ENCODE data around the gene NUDT8.

Gene NUDT8

GRCh38 chr11:67657300-67657699 is 27.6 kb upstream of the NUDT8 start:
- Histone ChIP-seq H3K27ac (ENCODE audit: low read depth, low read length) (no peak overlapping the region), H3K4me3 (ENCODE audit: low read length) (no peak overlapping the region), H3K9ac (ENCODE audit: low read depth, low read length) (no peak overlapping the region), H3K27me3 (ENCODE audit: insufficient read depth, low read length) (no peaks in the 10 kb centered on the region), H3K36me3 (ENCODE audit: insufficient read depth, low read length) (no peaks in the 10 kb centered on the region), H3K9me3 (ENCODE audit: insufficient read depth, low read depth, low read length) (peaks cover 28% of the 10 kb centered on the region), H3K4me1 (ENCODE audit: insufficient read depth, low read length) (no peaks in the 10 kb centered on the region)
- WGBS = 59% methylated on average over 3 of the region's 3 CpGs

GRCh38 chr11:67656278-67656922 is 26.7 kb upstream of the NUDT8 start:
- Histone ChIP-seq H3K4me3 (ENCODE audit: low read length) (no peak overlapping the region), H3K27ac (ENCODE audit: low read depth, low read length) (no peak overlapping the region), H3K36me3 (ENCODE audit: insufficient read depth, low read length) (no peaks in the 10 kb centered on the region), H3K4me1 (ENCODE audit: insufficient read depth, low read length) (no peaks in the 10 kb centered on the region), H3K9ac (ENCODE audit: low read depth, low read length) (no peak overlapping the region), H3K27me3 (ENCODE audit: insufficient read depth, low read length) (no peaks in the 10 kb centered on the region), H3K9me3 (ENCODE audit: insufficient read depth, low read depth, low read length) (peaks cover 28% of the 10 kb centered on the region)
- WGBS = 89% methylated on average over 4 of the region's 4 CpGs

- Histone ChIP-seq H3K4me1 (ENCODE audit: insufficient read depth, low read length) (0 out of 2 replicates have a peak, but pooled peaks cover 4% of the 10 kb centered on the region), H3K9ac (ENCODE audit: low read depth, low read length) (no peak overlapping the region), H3K4me3 (ENCODE audit: low read length) (no peak overlapping the region), H3K36me3 (ENCODE audit: insufficient read depth, low read length) (no peaks in the 10 kb centered on the region), H3K27me3 (ENCODE audit: insufficient read depth, low read length) (no peaks in the 10 kb centered on the region), H3K9me3 (ENCODE audit: insufficient read depth, low read depth, low read length) (peaks cover 28% of the 10 kb centered on the region), H3K27ac (ENCODE audit: low read depth, low read length) (no peak overlapping the region)
- WGBS = 84% methylated on average over 9 of the region's 9 CpGs
These were observed 24.5 kb upstream of the NUDT8 start for GRCh38 chr11:67654225-67654624.

DNA sequence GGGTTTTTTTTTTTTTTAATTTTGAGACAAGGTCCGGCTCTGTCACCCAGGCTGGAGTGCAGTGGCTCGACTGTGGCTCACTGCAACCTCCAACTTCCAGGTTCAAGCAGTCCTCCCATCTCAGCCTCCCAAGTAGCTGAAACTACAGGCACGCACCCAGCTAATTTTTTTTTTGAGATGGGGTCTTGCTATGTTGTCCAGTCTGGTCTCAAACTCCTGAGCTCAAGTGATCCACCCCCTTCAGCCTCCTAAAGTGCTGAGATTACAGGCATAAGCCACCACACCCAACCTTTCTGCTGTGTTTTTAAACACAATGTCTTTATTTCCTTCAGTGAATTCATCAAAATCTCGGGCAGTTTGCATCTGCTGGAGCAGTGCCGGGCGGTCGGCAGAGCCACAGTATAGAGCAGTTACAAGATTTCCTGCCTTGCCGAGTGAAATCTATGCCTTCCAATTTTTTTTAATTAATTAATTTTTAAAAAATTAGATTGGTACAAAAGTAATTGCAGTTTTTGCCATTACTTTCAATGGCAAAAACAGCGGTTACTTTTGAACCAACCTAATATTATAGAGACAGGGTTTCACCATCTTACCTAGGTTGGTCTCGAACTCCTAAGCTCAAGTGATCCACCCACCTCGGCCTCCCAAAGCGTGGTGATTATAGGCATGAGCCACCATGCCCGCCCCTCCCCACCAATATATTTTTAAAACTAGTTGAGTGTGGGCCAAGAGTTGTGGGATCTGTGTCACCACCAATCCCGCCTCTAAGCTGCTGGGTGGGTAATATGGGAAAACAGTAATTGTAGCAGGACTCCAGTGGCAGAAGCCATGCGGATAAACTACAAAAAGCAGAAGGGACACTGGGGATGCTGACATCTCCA is 23.5 kb upstream of the NUDT8 start:
- 95% methylated on average over 12 of the region's 15 CpGs for WGBS
- peaks cover 26% of the 10 kb centered on the region for H3K9me3 ChIP-seq (ENCODE audit: insufficient read depth, low read depth, low read length)
- no peak overlapping the region for H3K4me3 ChIP-seq (ENCODE audit: low read length)
- no peak overlapping the region for H3K9ac ChIP-seq (ENCODE audit: low read depth, low read length)
- H3K4me1 ChIP-seq (ENCODE audit: insufficient read depth, low read length) = 0 out of 2 replicates have a peak, but pooled peaks cover 4% of the 10 kb centered on the region
- no peaks in the 10 kb centered on the region for H3K36me3 ChIP-seq (ENCODE audit: insufficient read depth, low read length)
- no peak overlapping the region for H3K27ac ChIP-seq (ENCODE audit: low read depth, low read length)
- no peaks in the 10 kb centered on the region for H3K27me3 ChIP-seq (ENCODE audit: insufficient read depth, low read length)

DNA sequence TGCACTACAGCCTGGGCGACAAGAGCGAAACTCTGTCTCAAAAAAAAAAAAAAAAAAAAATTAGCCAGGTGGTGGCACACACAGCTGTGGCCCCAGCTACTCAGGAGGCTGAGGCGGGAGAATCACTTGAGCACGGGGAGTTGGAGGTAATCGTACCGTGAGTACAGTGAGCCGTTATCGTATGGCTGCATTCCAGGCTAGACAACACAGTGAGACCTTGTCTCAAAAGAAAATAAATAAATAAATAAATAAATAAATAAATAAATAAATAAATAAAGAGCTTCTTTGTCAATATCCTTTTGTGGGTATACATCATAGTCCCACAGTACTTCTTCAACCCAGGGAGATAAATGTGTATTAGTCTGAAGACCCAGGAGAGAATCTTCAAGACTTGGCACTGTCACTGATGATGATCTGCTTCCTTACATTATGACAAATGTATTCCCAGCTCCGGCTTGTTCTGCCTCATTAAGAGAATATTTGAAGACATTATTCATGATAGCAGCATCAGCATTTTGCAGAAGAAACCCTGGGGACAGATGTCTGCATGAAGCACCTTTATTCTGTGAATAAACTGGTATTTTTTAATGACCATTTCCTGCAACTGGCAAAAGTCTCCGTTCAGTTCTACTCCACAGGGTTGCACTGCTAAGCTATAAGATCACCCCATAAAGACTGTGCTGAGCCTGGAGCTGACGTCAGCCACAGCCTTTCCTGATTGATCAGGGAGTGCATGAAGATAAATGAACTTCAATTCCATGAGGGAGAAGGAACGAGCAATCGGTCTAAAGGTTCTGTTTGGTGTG is 22.4 kb upstream of the NUDT8 start:
- Histone ChIP-seq H3K4me3 (ENCODE audit: low read length) (no peak overlapping the region), H3K27ac (ENCODE audit: low read depth, low read length) (no peak overlapping the region), H3K9ac (ENCODE audit: low read depth, low read length) (no peak overlapping the region), H3K27me3 (ENCODE audit: insufficient read depth, low read length) (no peaks in the 10 kb centered on the region), H3K4me1 (ENCODE audit: insufficient read depth, low read length) (0 out of 2 replicates have a peak, but pooled peaks cover 4% of the 10 kb centered on the region), H3K36me3 (ENCODE audit: insufficient read depth, low read length) (no peaks in the 10 kb centered on the region), H3K9me3 (ENCODE audit: insufficient read depth, low read depth, low read length) (peaks cover 20% of the 10 kb centered on the region)
- WGBS = 82% methylated on average over 11 of the region's 13 CpGs

DNA sequence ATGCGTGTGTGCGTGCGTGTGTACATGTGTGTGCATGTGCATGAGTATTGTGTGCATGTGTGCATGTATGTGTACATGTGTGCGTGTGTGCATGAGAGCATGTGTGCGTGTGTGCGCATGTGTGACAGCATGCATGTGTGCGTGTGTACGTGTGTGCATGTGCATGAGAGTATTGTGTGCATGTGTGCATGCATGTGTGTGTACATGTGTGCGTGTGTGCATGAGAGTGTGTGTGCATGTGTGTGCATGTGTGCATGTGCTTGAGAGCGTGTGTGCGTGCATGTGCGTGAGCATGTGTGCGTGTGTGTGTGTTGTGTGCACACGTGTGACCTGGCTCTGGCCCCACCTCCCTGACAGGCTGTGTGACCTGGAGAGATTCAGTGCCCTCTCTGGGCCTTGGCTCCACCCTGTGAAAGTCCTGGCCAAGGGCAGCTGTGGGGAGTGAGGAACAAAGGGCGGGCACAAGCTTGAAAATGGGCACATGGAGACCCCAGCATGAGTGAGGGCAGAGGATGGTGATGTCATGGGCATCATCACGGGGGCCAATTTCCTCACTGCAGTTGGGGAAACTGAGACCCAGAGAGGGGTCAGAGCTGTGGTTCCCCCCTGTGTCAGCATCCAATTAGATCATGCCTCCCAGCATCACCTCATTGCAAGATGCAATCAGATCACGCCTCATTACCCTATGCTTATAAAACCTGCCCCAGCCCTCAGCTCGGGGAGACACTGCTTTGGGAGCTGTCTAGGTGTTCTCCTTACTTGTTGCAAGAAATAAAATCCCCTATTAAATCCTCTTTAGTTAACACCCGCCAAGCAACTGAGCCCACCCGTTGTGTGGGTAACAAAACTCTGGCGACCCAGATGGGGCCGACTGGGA is 20.1 kb upstream of the NUDT8 start:
- H3K9me3 ChIP-seq (ENCODE audit: insufficient read depth, low read depth, low read length) = no peaks in the 10 kb centered on the region
- WGBS = 92% methylated on average over 22 of the region's 22 CpGs
- H3K4me3 ChIP-seq (ENCODE audit: low read length) = no peak overlapping the region
- 0 out of 2 replicates have a peak, but pooled peaks cover 4% of the 10 kb centered on the region for H3K4me1 ChIP-seq (ENCODE audit: insufficient read depth, low read length)
- H3K9ac ChIP-seq (ENCODE audit: low read depth, low read length) = no peak overlapping the region
- no peak overlapping the region for H3K27ac ChIP-seq (ENCODE audit: low read depth, low read length)
- no peaks in the 10 kb centered on the region for H3K36me3 ChIP-seq (ENCODE audit: insufficient read depth, low read length)
- H3K27me3 ChIP-seq (ENCODE audit: insufficient read depth, low read length) = no peaks in the 10 kb centered on the region

GRCh38 chr11:67648796-67649613 is 19.3 kb upstream of the NUDT8 start:
- WGBS = 93% methylated on average over 12 of the region's 12 CpGs
- H3K27me3 ChIP-seq (ENCODE audit: insufficient read depth, low read length) = no peaks in the 10 kb centered on the region
- no peak overlapping the region for H3K9ac ChIP-seq (ENCODE audit: low read depth, low read length)
- H3K9me3 ChIP-seq (ENCODE audit: insufficient read depth, low read depth, low read length) = no peaks in the 10 kb centered on the region
- 0 out of 2 replicates have a peak, but pooled peaks cover 4% of the 10 kb centered on the region for H3K4me1 ChIP-seq (ENCODE audit: insufficient read depth, low read length)
- H3K36me3 ChIP-seq (ENCODE audit: insufficient read depth, low read length) = no peaks in the 10 kb centered on the region
- H3K27ac ChIP-seq (ENCODE audit: low read depth, low read length) = no peak overlapping the region
- H3K4me3 ChIP-seq (ENCODE audit: low read length) = no peak overlapping the region

- Histone ChIP-seq H3K4me3 (ENCODE audit: low read length) (no peak overlapping the region), H3K36me3 (ENCODE audit: insufficient read depth, low read length) (no peaks in the 10 kb centered on the region), H3K27me3 (ENCODE audit: insufficient read depth, low read length) (no peaks in the 10 kb centered on the region), H3K9ac (ENCODE audit: low read depth, low read length) (no peak overlapping the region), H3K27ac (ENCODE audit: low read depth, low read length) (no peak overlapping the region), H3K9me3 (ENCODE audit: insufficient read depth, low read depth, low read length) (no peaks in the 10 kb centered on the region), H3K4me1 (ENCODE audit: insufficient read depth, low read length) (0 out of 2 replicates have a peak, but pooled peaks cover 4% of the 10 kb centered on the region)
- WGBS = 65% methylated on average over 12 of the region's 12 CpGs
These were observed 18.5 kb upstream of the NUDT8 start for GRCh38 chr11:67648140-67648795.

- Histone ChIP-seq H3K9ac (ENCODE audit: low read depth, low read length) (no peak overlapping the region), H3K4me1 (ENCODE audit: insufficient read depth, low read length) (0 out of 2 replicates have a peak, but pooled peaks cover 4% of the 10 kb centered on the region), H3K27ac (ENCODE audit: low read depth, low read length) (no peak overlapping the region), H3K27me3 (ENCODE audit: insufficient read depth, low read length) (no peaks in the 10 kb centered on the region), H3K9me3 (ENCODE audit: insufficient read depth, low read depth, low read length) (no peaks in the 10 kb centered on the region), H3K36me3 (ENCODE audit: insufficient read depth, low read length) (no peaks in the 10 kb centered on the region), H3K4me3 (ENCODE audit: low read length) (no peak overlapping the region)
- 90% methylated on average over 15 of the region's 15 CpGs for WGBS
These were observed 17.7 kb upstream of the NUDT8 start for GRCh38 chr11:67647471-67647870.

Data from HUES64 (cell line).